ENCODE data around the gene PRKD2.

Gene PRKD2

DNA sequence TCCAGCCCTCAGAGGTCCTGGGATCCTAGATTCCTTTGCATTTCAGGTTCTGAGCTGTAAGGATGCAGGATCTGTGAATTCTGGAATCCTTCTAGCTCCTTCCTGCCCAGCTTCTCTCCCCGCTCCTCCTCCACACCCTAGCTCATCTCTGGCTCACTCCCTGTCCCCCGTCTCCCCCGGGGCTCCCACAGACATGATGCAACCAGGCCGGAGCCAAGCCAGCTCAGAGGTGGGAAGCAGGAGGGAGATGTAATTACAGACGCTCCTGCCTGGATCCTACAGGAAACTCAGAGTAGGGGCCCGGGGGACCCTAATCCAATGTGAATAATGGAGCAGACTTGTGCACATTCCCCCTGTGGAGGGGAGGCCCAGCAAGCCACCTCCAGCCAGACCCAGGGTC lies 85.4 kb downstream of the PRKD2 start:
- DNase-seq (ENCODE audit: low read depth), result peak; percentile 88

DNA sequence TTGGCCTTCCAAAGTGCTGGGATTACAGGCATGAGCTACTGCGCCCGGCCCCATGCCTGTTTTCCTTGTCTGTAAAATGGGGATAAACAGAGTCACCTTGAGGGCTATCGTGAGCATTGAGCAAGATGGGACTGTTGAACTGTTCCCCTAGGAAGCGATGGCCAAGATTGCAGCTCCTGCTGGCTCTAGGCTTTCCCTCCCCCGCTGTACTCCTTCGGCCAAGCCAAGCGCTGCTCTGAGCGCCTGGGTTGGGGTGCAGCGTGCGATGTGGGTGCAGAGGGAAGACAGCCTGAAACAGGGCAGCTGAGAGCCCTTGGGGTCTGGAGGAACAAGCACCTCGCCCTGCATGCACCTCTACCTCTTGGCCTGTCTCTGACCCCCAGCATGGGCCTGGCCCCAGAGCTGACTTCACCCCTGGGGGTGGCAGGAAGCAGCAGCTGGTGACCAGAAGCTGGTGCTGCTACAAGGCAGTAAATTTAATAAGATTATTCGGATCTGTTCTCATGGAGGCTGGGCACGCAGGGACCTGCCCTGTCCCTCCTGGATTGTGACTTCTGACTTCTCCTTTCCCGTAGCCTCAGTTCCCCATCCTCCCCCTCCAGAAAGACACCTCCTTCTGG lies 86.2 kb downstream of the PRKD2 start:
- DNase-seq (ENCODE audit: low read depth), result no peak

GRCh38 chr19:46629546-46630025 lies 87.3 kb downstream of the PRKD2 start:
- DNase-seq (ENCODE audit: low read depth), result peak; percentile 81

DNA sequence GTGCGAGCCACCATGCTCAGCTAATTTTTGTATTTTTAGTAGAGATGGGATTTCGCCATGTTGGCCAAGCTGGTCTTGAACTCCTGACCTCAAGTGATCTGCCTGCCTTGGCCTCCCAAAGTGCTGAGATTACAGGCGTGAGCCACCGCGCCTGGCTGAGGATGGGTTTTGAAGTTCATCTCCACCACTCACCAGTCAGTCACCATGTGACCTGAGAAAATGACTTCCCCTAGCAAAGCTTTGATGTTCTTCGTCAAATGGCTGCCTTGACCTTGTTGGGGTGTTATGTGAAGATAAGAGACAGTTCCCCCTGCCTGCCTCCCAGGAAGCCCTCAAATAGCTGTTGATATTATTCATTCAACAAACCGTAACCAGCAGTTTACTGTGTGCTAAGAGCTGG lies 87.9 kb downstream of the PRKD2 start:
- peak; percentile 42 for DNase-seq (ENCODE audit: low read depth)

DNA sequence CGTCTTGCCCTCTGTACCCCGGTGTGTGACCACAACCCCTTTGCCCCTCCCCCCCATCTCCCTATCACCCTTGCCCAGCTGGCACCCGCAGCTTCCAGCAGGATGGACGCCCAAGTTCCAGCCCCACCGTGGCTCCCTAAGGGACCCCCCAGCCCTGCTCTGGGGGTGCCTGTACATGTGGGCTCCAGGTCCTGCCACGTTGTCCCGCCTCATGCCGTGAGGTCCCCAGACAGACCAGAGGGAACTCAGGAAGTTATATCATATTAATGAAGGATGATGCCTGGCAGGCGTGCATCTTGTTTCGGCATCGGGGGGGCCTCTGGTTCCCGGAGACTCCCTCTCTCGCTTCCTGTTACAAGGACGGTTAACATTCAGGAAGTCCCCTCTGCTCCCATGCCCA lies 90.5 kb downstream of the PRKD2 start:
- no peak for DNase-seq (ENCODE audit: low read depth)

- no peak for DNase-seq (ENCODE audit: low read depth)
These were observed 91.2 kb downstream of the PRKD2 start for GRCh38 chr19:46625731-46626130.

DNA sequence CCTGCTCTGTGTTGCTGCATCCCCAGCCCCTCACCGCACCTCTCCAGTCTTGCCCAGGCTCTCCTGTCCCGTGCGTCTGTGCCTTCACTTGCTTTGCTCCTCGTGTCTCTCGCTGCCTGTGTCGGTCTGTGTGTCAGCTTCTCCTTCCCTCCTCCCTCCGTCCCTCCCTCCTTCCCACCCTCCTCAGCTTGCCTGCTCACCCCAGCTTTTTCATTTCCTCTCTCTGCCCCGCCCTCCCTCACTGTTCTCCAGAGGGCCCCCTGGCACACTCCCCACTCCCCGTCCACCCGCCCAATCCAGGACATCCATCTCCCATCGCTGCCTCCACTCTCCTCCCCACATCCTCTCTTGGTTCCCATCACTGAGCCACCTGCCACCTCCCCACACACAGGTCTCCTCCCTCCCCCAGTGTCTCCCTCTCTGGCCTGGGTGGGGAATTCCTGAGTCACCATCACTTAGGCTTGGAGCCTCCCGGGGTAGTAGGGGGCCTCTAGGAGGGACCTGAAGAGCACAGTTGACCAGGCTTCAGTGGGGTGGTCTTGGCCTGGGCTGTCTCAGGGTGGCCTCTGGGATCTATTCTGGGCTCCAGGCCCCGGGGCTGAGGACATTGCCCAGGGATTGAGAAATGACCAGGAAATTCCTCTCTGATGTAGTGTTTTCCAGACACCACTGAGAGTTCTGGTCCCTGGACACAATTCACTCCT lies 91.8 kb downstream of the PRKD2 start, which contains the start of gene PTGIR:
TSS of gene PTGIR (minus strand) at position 132 of the 704 bp plus-strand sequence. CDS start 864 bp downstream, outside the sequence.
- DNase-seq (ENCODE audit: low read depth), result peak; percentile 76
